GM12872 (cell line): ENCODE measurements around the gene BAAT.

Experiments
- CTCF ChIP-seq: IDR thresholded peaks from 3 replicates; pipeline ENCODE4 v1.5.1; 2011; ENCODE audit warnings: low read depth, mild to moderate bottlenecking, low read length, moderate library complexity; ENCODE audit not compliant: insufficient read depth

The BAAT gene

GRCh38 chr9:101381833-101382342 is 2.9 kb downstream of the BAAT start:
- TF ChIP-seq CTCF: no peak

GRCh38 chr9:101381118-101381517 is 3.7 kb downstream of the BAAT start:
- TF ChIP-seq CTCF: no peak

GRCh38 chr9:101380295-101380694 is 4.5 kb downstream of the BAAT start:
- no peak for TF ChIP-seq CTCF

GRCh38 chr9:101376111-101376848 is 8.5 kb downstream of the BAAT start:
- TF ChIP-seq CTCF: no peak

GRCh38 chr9:101375546-101375945 is 9.3 kb downstream of the BAAT start:
- no peak for TF ChIP-seq CTCF

GRCh38 chr9:101372327-101373118 is 12.3 kb downstream of the BAAT start:
- no peak for TF ChIP-seq CTCF

GRCh38 chr9:101371813-101372212 is 13.0 kb downstream of the BAAT start:
- no peak for TF ChIP-seq CTCF
